Stimulated activated naive CD8-positive, alpha-beta T cell treated with anti-CD3 and anti-CD28 coated beads, Interleukin-15, amount 100 ng/mL, for 72 hours (primary cell): ENCODE measurements around the gene CDC40.

Experiments used
- ATAC-seq: fragments of 150-1000 bp; cut with Tn5 transposase; 2 replicates; pipeline ENCODE4 v1.10.0; 2021; ENCODE audit warnings: mild to moderate bottlenecking, moderate library complexity
- DNase-seq, 2 donors: peaks; one replicate each; pipeline ENCODE4 v3.0.0; 2021 to 2022
- H3K27ac Mint-ChIP-seq, 2 donors: one replicate each; pipeline ENCODE4 v1.8.0; 2022; ENCODE audit warnings: mild to moderate bottlenecking in 2 of 2, mixed read lengths in 2 of 2, moderate library complexity in 2 of 2
- H3K27me3 Mint-ChIP-seq: one replicate; pipeline ENCODE4 v1.8.0; 2022; ENCODE audit warnings: mixed read lengths
- H3K4me1 Mint-ChIP-seq: one replicate; pipeline ENCODE4 v1.8.0; 2022; ENCODE audit warnings: mild to moderate bottlenecking, mixed read lengths
- H3K4me3 Mint-ChIP-seq, 2 donors: one replicate each; pipeline ENCODE4 v1.8.0; 2022; ENCODE audit warnings: mild to moderate bottlenecking in 2 of 2, mixed read lengths in 2 of 2, moderate library complexity in 1 of 2
- H3K9me3 Mint-ChIP-seq, 2 donors: one replicate each; pipeline ENCODE4 v1.8.0; 2022; ENCODE audit warnings: mixed read lengths in 2 of 2

Gene CDC40

GRCh38 chr6:110180228-110181008 is at the start of gene CDC40:
CDC40 (plus strand) TSS chr6:110180427; CDS start chr6:110180445, 18 bp downstream.
- Mint-ChIP-seq H3K4me1 (peaks cover 3% of the 10 kb centered on the region), H3K27me3 (no peaks in the 10 kb centered on the region), H3K27ac (no peak within 1 kb of the TSS), H3K4me3 (no peak within 1 kb of the TSS), H3K9me3 (no peaks in the 10 kb centered on the region)
- DNase-seq, result peak; percentile 51 to 63
- peak; percentile 50 for ATAC-seq

DNA sequence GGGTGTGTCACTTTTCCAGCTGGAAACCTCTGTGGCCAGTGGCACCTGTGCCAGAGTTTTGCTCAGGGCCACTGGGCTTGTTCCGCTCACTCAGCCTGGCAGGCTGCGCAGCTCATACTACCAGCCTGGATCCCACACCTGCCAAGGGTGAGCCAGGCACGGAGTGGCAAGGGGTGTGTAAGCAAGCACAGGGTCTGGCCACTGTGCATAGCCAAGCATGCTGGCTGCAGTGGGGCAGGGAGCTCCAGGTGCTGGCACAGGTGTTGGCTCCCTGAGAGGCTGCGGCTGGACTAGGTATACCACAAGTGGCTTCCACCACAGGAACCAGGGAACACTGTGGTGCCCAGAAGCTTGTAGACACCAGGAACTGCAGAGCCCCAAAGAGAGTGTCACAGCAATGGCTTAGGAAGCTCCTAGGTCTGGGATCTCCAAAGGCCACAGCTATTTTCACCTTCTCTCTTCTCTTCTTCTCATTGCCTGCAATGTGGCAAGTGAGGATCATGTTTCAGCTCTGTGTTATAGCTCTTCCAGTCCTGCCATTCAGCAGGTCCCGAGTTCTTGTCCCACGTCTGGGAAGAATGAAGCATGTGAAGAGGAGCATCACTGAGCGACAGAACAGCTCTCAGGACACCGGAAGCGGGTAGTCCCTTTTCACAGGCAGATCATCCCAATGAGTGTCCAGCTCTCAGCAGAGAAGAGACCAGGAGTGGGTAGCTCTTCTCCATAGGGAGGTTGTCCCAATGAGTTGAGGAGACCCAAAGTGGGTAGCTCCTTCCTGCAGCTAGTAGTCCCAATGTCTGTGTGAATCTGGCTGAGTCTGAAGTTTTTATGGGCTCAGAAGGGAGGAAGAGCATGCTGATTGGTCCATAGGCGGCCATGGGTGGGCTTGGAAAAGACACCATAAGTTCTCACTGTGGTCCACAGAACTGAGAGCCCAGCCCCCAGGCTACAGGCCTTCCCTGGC is 42.0 kb upstream of the CDC40 start:
- no peak for ATAC-seq
- Mint-ChIP-seq H3K27me3 (no peaks in the 10 kb centered on the region), H3K4me1 (no peaks in the 10 kb centered on the region), H3K9me3 (peaks cover 4 to 12% of the 10 kb centered on the region in 2 donors), H3K4me3 (no peak overlapping the region), H3K27ac (no peak overlapping the region)
- DNase-seq, result no peak

GRCh38 chr6:110139052-110139451 is 41.2 kb upstream of the CDC40 start:
- Mint-ChIP-seq H3K27me3 (no peaks in the 10 kb centered on the region), H3K9me3 (peaks cover 4 to 8% of the 10 kb centered on the region in 2 donors), H3K4me1 (no peaks in the 10 kb centered on the region), H3K27ac (no peak overlapping the region), H3K4me3 (no peak overlapping the region)
- no peak for DNase-seq
- ATAC-seq, result no peak

DNA sequence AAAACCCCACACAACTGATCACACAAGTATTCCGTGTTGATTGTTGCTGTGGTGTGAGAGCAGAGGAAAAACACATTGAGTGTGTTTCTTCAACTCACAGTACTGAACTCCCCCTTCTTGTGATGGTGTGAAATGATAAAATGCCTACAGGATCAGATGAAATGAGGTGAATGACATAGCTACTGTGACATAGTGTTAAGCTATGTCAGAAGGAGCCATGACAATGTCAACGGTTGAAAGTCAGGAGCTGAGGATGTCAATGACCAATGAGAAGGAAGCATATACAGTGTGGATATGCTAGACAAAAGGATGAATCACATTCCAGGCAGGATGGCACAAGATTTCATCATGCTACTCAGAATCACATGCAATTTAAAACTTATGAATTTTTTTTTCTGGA is 39.6 kb upstream of the CDC40 start:
- H3K27ac Mint-ChIP-seq, result no peak overlapping the region
- H3K27me3 Mint-ChIP-seq, result no peaks in the 10 kb centered on the region
- no peak for ATAC-seq
- peaks cover 0 to 8% of the 10 kb centered on the region in 2 donors for H3K9me3 Mint-ChIP-seq
- DNase-seq, result no peak
- H3K4me1 Mint-ChIP-seq, result no peaks in the 10 kb centered on the region
- no peak overlapping the region for H3K4me3 Mint-ChIP-seq

DNA sequence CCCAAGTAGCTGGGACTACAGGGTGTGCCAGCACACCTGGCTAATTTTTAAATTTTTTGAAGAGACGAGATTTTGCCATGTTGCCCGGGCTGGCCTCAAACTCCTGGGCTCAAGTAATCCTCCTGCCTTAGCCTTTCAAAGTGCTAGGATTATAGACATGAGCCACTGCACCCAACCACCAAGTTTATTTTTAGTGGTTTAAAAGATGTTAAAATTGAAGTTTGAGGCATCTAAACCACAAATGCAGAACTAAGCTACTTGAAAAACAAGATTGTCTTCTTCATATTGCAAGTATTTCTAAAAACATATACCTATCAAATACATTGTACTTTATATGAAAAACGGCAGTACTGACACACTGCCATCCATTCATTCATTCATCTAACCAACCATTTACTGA is 32.4 kb upstream of the CDC40 start:
- Mint-ChIP-seq H3K27ac (no peak overlapping the region), H3K27me3 (no peaks in the 10 kb centered on the region), H3K4me1 (no peaks in the 10 kb centered on the region), H3K4me3 (no peak overlapping the region), H3K9me3 (no peaks in the 10 kb centered on the region)
- DNase-seq, result no peak
- no peak for ATAC-seq

DNA sequence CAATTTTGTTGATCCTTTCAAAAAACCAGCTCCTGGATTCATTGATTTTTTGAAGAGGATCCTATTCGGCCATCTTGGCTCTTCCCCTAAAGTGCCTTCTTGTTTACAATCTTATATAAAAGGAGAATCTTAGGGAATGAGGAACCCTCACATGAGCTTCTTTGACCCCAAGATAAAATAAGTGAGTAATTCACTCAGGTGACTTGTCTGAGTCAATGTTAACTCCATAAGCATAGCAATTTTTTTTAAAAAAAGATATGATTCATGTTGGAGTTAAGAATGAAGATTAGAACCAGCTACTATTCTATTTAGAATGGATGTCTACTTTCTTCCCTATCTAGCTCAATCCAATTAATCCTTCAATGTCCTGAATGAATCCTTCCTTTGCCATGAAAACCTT is 21.7 kb upstream of the CDC40 start:
- no peak for DNase-seq
- peaks cover 0 to 5% of the 10 kb centered on the region in 2 donors for H3K9me3 Mint-ChIP-seq
- H3K4me1 Mint-ChIP-seq, result no peaks in the 10 kb centered on the region
- H3K27me3 Mint-ChIP-seq, result no peaks in the 10 kb centered on the region
- no peak for ATAC-seq
- peak overlapping the region in 1 of 2 donors; percentile 65 for H3K27ac Mint-ChIP-seq
- H3K4me3 Mint-ChIP-seq, result no peak overlapping the region

DNA sequence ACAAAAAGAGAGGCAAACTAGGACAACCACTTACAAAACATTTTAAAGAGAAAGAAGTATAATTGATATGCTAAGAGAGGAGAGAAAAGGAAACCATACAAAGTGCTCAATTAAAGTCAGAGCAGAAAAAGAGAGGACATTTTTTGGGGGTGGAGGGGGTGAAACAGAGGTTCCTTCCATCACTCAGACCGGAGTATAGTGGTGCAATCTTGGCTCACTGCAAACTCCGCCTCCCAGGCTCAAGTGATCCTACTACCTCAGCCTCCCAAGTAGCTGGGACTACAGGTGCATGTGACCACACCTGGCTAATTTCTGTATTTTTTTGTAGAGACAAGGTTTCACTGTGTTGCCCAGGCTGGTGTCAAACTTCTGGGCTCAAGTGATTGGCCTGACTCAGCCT is 10.1 kb upstream of the CDC40 start:
- H3K4me1 Mint-ChIP-seq, result no peaks in the 10 kb centered on the region
- H3K27ac Mint-ChIP-seq, result no peak overlapping the region
- no peak overlapping the region for H3K4me3 Mint-ChIP-seq
- no peak for ATAC-seq
- no peaks in the 10 kb centered on the region for H3K9me3 Mint-ChIP-seq
- no peaks in the 10 kb centered on the region for H3K27me3 Mint-ChIP-seq
- no peak for DNase-seq

- no peaks in the 10 kb centered on the region for H3K9me3 Mint-ChIP-seq
- DNase-seq, result no peak
- H3K27ac Mint-ChIP-seq, result no peak overlapping the region
- ATAC-seq, result no peak
- no peak overlapping the region for H3K4me3 Mint-ChIP-seq
- no peaks in the 10 kb centered on the region for H3K27me3 Mint-ChIP-seq
- no peaks in the 10 kb centered on the region for H3K4me1 Mint-ChIP-seq
Measured at GRCh38 chr6:110173506-110174132, 6.6 kb upstream of the CDC40 start.

DNA sequence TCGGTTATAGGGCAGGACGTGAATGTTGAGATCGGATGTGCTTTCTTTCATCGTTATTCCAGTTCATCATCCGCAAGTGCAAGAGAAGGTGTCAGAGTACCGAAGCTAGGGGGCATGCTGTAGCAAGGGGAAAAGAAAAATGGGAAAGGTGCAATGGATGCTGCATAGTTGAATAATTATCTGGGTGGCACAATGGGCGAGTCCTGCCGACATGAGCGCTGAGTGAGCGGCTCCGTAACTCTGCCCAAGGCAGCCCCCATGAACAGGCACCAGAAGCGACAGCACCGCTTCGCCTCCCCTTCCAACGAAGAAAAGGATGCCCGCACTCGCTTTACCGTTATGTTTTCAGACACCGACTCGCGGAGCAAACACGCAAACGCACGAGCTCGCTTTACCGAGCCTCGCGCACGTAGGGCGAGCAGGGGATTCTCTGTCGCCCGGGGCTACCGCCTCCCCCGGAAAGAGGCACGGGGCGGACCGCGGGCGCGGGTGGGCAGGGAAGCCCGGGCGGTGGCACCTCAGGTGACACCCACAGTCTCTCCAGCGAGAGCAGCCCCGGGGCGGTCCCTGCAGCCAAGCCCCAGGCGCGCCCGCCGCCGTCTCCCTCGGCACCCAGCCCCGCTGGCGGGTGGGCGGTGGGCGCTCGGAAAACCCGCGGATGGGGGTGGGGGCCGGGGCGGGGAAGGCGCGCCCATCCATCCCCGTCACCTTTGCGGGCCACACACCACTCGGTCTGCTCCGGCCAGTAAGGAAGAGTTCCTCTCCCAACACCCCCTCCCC is 1.4 kb upstream of the CDC40 start:
- peak overlapping the region; percentile 62 to 76 for H3K4me3 Mint-ChIP-seq
- DNase-seq (peak; percentile 65 to 70), ATAC-seq (peak; percentile 77)
- no peak overlapping the region for H3K27ac Mint-ChIP-seq
- H3K4me1 Mint-ChIP-seq, result no peaks in the 10 kb centered on the region
- H3K27me3 Mint-ChIP-seq, result no peaks in the 10 kb centered on the region
- no peaks in the 10 kb centered on the region for H3K9me3 Mint-ChIP-seq

- H3K27ac Mint-ChIP-seq, result no peak within 1 kb of the TSS
- H3K4me1 Mint-ChIP-seq, result no peaks in the 10 kb centered on the region
- H3K9me3 Mint-ChIP-seq, result no peaks in the 10 kb centered on the region
- no peaks in the 10 kb centered on the region for H3K27me3 Mint-ChIP-seq
- peak within 1 kb of the TSS; percentile 62 to 76 for H3K4me3 Mint-ChIP-seq
- ATAC-seq, result peak; percentile 88
- peak; percentile 87 to 92 for DNase-seq
Measured at GRCh38 chr6:110179406-110180227, 610 bp upstream of the CDC40 start, which contains the start of gene WASF1. WASF1 (minus strand) TSS chr6:110179670; CDS start chr6:110127601, 52,069 bp downstream.

DNA sequence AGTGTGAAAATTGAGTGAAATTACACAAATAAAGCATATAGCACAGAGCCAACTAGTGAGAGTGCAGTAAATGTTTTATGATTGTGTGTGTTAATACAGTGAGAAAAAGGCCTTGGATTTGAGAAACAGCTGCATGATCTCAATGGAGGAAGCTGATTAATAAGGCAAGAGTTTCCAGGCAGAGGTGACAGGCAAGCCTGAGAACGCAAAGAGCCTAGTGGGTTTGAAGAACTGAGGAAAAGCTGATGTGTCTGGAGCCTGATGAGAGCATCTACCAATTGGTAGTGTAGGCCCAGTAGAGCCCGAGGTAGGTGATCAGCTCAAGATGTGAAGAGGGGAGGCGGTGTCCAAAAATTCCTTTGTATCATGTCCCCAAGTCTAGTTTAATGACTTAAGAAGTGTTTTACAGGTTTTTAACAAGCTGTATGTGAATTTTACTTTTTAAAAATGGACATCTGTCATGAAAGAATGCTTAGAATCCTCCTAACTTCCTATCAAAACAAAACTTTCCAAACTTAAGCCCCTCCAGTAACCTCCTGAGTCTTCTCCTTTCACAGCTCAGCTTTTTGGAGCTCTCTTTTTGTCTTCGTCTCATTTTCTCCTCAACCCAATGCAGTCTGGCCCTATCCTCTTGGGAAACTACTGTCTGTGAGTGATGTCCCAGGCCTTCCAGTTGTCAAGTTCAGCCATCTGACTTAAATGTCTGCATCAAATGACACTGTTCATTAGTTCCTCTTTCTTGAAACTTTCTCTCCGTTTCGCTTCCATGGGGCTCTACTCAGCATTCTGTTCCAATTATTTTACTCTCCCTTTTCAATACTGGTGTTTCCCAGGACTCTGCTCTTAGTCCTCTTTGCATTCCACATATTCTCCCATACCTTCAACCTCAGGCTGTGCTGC is 1.2 kb downstream of the CDC40 start:
- no peak for ATAC-seq
- Mint-ChIP-seq H3K27ac (no peak overlapping the region), H3K4me1 (peaks cover 13% of the 10 kb centered on the region), H3K9me3 (no peaks in the 10 kb centered on the region), H3K4me3 (no peak overlapping the region), H3K27me3 (no peaks in the 10 kb centered on the region)
- peak in 1 of 2 donors; percentile 11 for DNase-seq

DNA sequence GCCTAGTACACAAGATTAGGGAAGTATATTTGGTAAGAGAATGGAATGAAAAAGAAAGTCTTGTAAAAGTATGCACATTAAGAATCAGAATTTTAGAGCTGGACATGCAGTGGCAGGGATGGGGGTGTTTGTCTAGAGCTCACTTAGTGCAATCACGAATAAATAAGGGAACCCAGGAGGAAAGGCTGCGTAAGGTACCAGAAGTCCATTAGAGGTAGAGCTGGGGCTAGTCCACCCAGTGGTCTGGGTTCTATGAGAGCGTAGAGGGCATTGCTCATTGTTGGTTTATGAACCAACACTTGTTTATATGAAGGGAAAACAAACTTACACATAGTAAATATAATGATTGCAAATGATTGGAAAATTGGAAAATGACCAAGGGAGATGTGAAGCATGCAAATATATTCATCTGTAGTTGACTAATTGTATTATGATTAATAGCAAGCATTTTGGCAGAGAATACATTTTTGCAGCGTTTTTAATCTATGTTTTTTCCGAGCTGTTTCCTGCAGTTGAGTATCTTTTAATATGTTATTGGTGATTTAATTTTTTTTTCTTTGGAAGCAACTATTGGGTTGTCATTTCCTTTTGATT is 3.2 kb downstream of the CDC40 start:
- H3K27me3 Mint-ChIP-seq, result no peaks in the 10 kb centered on the region
- H3K4me3 Mint-ChIP-seq, result no peak overlapping the region
- DNase-seq (no peak), ATAC-seq (no peak)
- H3K27ac Mint-ChIP-seq, result no peak overlapping the region
- peaks cover 13% of the 10 kb centered on the region for H3K4me1 Mint-ChIP-seq
- no peaks in the 10 kb centered on the region for H3K9me3 Mint-ChIP-seq

DNA sequence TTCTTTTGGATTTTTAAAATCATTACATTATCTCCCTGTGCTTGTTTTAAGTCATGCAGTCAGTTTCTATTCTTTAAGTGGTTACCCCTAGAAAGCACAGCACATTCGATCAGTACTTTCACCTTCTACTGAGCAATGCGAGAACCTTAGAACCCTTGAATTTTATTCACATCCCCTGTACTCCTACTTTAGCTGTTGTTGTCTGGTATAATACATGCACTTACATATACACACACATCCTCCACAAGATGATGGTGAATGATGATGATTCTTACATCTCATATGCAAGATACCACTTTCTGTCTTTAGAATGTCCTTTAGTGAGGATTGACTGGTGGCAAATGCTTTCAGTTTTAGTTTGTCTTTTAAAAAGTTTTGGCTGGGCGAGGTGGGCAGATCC is 5.7 kb downstream of the CDC40 start:
- DNase-seq (no peak), ATAC-seq (peak; percentile 81)
- Mint-ChIP-seq H3K9me3 (no peaks in the 10 kb centered on the region), H3K4me3 (peak overlapping the region; percentile 68 to 80), H3K4me1 (peaks cover 19% of the 10 kb centered on the region), H3K27ac (peak overlapping the region in 1 of 2 donors; percentile 50), H3K27me3 (no peaks in the 10 kb centered on the region)
